ENCODE data around the gene HSPA2.

HSPA2 gene

DNA sequence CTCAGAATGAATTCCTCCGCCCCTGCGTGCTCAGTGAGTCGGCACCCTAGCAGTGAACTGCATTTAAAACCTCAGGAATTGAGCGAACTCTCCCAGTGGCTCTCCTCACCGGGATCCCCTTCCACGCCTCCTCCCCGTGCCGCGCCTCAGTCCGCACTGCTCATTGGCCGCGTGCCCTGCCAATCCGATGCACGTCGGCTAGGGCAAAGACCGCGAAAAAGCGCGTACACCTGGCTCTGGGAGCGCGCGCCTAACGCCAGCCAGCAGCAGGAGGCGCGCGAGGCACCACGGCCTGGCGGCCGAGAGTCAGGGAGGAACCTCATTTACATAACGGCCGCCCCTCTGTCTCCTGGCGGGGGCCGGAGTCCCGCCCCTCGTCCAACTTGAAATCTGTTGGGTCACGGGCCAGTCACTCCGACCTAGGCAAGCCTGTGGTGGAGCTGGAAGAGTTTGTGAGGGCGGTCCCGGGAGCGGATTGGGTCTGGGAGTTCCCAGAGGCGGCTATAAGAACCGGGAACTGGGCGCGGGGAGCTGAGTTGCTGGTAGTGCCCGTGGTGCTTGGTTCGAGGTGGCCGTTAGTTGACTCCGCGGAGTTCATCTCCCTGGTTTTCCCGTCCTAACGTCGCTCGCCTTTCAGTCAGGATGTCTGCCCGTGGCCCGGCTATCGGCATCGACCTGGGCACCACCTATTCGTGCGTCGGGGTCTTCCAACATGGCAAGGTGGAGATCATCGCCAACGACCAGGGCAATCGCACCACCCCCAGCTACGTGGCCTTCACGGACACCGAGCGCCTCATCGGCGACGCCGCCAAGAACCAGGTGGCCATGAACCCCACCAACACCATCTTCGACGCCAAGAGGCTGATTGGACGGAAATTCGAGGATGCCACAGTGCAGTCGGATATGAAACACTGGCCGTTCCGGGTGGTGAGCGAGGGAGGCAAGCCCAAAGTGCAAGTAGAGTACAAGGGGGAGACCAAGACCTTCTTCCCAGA, at the start of gene HSPA2:
TSS of gene HSPA2 (plus strand) at position 534 of the 995 bp plus-strand sequence. CDS start at position 643, 109 bp downstream.
- peak; percentile 74 to 100 (median 99) for DNase-seq

DNA sequence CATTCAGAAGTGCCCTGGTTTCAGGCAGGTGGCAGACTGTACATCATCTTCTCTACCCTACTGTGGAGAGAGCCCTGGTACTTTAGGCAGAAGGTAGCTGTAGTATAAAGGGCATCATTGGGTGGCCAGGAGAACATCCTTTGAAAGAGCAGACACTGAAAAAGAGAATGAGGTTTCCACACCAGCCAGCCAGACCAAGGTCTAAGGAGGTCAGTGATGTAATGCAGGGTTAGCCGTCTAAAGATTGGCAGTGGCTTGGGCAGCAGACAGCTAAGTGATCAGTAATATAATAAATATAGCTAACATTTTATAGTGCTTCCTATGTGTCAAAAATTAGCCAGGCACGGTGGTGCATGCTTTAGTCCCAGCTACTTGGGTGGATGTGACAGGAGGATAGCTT, 48.9 kb upstream of the HSPA2 start:
- no peak for DNase-seq

DNA sequence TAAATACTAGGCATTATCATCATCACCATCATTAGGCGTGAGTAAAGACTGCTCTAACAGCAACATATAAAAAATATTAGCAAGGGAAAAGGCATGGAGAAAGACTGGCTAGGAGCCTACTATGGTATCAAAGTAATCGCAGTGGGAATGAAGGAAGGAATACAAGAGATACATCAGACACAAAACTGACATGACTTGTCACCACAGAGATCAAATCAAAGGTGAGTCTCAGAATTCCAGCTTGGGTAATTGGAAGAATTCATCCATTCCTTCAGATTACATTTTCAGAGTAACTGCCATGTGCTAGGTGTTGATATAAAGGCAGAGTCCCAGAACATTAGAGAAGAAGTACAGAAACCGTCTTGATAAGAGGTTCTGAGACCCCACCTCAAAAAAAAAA, 47.1 kb upstream of the HSPA2 start:
- no peak for DNase-seq

DNA sequence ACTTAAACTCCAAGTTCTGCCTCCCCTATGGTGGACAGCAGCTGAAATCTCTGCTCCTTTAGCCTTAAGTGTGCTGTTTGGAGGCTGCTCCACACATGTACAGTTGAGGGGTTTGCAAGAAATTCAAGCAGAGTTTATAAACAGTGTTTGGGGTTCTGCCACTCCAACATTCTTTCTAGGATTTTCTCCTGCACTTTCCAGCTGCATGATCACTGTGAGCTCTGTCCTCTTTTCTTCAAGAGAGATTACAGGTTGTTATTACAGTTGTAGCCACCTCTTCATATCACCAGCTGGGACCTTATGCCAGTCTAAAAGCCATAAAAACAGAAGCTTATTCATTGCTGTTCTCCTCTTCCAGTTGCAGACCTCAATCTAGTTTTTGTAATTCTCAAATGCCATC, 45.3 kb upstream of the HSPA2 start:
- no peak for DNase-seq

DNA sequence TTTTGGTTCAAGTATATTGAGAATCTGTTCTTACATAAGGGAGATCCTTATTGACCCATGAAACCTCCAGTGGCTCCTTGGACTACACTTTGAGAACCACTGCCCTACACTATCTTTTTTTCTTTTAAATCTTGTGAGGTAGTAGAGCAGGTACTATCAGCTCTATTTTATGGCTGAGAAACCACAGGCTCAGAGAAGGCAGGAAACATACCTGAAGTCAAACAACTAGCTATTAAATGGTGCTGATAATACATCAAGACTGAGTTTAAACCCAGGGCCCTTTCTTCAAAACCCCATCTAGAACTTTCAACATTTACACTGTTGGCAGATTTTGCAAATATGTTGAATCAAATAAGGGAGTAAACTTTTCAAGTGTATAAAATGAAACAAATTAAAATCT, 43.8 kb upstream of the HSPA2 start:
- DNase-seq: no peak

DNA sequence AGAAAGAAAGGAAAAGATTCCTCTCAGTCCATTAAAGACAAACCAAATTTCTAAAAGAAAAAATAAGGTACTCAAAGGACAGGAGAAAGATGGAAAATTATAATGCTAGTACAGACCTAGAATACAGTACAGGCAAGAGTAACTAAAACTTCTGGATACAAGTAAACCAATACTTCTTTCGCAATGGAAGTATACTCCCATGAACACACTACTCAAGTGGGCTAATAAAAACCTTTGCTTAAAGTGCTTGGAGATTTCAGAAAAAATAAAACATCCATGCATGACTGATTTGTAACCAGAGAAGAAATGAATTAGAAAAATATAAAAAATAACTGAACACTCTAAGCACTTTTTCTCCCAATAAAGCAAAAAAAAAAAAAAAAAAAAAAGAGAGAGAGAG, 40.5 kb upstream of the HSPA2 start:
- DNase-seq: no peak

DNA sequence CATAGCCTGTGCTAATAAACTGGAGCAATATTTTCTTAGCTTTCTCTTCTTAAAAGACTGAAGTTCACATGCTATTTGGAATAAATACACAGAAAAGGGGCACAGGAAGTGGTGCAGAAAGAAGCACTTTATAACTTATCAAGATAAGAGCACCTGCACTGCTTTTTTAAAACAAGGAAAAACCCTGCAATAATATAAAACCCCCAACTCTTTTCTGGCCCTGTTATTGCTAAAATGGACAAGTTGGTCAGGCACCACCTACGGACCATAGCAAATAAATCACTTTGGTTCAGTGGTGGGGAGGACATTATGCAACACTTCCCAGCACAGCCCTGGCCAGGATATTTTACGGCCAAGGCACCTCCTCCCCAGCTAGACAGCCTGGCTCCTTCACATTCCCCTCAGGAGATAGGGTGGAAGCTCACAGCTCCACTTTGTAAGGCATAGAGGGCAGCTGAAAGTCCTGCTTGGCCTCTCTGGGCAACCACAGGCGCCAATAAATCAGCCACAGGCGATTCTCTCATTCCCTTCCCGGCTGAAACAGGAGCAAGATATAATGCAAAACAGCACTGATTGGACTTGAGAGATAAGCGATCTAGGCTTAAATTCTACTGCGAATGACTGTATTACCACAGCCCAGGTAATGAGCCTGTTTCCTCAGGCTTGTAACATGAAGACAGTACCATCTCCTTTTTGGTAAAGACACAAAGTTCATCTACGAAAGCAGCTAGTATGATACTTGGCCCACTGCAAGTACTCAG, 39.0 kb upstream of the HSPA2 start:
- peak in 4 of 56 donors; percentile 2 to 7 (median 6) for DNase-seq

DNA sequence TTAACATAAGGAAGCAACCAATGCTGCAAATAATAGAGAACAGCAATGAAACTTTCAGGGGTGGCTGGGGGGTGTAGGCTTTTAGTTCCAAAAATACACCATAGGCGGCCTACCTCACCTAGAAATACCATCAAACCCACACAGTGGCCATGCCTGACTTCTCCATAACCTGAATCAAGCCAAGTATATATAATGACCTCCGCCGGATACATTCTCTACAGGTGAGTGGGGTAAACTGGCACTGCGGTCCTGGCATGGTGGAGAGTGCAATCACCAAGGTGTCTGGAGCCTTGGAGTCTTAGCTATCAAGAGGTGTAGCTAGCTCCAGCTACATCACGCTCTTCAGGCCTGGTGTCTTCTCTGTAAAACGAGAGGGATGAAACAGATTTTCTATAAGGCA, 38.1 kb upstream of the HSPA2 start:
- DNase-seq: no peak

DNA sequence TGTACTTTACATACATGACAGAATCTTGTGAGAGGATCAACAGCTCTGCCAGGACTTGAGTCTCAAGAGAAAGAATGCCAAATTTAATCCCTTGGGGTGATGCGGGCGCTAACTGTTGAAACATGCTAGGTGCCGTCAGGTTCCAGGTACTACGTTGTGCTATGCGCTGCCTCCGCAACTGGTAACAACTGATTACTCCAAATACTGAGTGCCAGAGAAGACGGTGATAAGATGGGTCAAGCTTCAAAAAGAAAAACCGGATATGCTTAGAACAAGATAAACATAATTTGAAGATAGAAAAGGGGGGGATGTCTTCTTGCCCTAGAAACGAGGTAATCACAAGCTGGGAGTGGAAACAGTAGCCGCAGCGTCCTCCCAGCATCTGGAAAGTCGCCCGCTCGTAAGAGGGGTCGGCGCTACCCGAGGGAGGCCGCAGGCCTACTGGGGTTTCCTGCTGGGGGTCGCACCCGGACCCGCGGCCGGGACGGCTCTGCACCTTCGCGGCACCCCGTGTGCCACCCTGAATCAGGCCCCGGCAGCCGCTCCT, 37.6 kb upstream of the HSPA2 start:
- DNase-seq: peak in 5 of 56 donors; percentile 33 to 72 (median 44)

DNA sequence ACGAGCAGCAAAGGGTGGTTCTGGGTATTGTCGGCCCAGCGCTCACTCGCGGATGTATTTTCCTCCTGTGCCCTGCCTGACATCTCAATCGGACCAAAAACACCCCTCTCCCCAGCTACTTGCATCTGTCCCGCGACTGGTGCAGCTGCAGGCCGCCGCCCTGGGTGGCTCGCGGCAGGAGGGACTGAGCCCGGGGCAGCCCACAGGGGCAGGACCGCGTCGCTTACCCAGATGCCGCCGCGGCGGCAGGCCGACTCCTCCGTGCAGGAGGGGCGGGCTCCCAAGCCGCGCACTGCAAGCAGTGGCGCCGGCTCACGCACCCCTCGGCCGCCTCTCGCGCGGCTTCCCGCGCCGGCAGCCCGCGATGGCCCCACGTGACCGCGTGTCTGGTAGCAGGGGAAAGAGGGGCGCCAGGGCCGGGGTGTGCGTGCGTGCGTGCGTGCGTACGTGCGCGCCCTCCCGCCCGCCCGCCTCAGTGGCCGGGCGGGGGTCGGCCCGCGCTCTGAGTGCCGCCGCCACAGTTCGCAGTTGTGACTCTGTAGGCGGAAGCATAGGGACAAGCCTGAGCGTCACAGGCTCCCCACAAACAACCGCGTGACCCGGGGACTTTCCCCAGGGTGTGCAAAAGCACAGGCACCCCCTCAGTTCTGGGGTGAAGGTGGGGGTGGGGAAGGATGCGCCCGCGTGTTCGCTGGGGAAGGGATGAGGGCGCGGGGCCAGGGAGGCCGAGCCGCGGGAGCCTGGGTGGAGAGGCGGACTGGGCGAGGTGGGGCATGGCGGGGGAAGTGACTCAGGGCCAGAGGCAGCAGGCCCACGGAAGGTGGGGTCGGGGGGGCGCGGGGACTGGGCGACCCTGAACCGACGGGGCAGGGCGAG, 36.9 kb upstream of the HSPA2 start, which contains the start of gene ZBTB25:
TSS of gene ZBTB25 (minus strand) at position 405 of the 876 bp plus-strand sequence. CDS start 13,305 bp downstream, outside the sequence.
- DNase-seq: peak; percentile 55 to 96 (median 86)

DNA sequence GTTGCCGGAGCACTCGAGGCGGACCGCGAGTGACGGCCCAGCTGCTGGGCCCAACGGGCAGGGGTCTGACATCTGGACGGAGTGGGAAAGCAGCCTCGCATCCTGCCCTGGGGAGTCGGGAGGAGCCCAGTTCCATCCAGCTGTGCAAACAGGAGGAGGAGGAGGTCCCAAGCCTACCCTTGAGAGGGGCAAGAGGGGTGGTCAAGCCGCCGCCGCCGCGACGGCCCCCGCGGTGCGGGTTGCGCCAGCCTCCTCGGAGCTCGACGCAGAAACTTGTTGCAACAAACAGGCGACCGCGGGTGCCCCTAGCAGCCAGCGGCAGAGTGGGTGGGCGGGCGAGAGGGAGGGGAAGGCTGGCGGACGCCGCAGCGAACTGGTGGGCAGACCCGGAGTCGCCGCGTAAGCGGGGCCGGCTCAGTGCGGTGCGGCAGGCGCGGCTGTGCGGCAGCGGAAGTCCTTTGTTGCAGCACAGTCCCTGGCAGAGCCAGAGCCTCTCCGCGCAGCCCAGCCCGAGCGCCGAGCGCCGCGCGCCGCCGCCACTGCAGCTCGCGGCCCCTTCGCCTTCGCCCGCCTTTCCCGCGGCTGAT, 36.1 kb upstream of the HSPA2 start, which contains the start of gene ZBTB1:
TSS of gene ZBTB1 (plus strand) at position 461 of the 587 bp plus-strand sequence. CDS start 16,735 bp downstream, outside the sequence.
- peak in 55 of 56 donors; percentile 12 to 88 (median 73) for DNase-seq

DNA sequence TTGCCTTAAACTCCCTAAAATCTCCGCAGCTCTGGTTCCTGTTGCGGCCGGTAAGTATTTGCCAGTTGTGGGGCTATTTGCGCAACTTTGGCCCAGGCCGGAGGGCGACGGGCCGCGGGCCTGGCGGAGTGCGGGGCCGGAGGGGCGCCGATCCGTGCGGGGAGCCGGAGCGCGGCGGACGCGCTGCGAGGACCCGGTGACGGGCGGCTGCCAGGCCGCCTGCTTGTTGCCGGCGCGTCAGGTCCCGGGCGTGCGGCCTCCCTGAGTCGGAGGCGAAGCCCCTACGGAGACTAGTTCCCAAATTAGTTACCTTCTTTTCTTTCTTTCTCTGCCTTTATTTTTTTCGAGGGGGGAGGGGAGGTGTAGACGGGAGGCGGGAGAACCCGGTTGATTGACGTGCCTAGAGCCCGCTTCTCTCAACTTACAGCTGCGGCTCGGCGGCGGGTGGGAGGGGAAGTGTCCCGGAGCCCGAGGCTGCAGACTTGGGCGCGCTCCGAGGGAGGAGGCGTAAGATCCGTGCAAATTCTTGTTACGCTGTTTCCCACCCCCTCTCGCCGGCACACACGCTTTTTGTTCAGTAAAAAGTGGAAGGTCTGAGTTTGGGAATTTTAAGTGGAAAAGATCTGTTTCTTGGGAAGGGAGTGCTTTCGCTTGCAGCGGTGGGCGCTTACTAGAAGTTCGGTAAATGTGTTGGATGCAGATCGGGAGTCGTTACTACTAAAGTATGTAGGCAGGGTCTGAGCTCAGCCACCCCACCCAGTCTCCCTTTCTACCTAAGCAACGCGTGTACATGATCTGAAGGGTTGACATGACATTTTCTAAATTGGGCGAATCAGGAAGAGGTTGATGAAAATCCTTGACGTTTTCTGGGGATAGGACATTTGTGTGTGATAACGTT, 35.4 kb upstream of the HSPA2 start:
- peak in 55 of 56 donors; percentile 21 to 89 (median 75) for DNase-seq

DNA sequence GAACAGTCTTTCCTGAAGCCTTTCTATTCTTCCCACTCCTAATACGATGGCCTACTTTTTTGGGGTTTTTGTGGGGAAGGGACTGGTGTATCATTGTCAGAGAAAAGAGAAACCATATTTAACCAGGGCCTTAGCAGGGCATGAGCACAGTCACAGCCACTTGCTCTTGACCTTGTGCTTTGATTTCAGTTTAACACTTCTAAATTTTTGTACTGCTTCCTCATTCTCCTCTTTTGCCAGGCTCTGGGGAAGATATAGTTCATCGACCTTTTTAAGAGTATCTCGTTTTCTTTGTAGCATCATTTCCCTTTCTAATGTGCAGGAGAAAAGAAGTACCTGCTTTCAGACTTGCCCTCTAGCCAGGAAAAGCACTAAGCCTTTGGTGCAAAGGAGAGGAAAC, 33.8 kb upstream of the HSPA2 start:
- DNase-seq: no peak

DNA sequence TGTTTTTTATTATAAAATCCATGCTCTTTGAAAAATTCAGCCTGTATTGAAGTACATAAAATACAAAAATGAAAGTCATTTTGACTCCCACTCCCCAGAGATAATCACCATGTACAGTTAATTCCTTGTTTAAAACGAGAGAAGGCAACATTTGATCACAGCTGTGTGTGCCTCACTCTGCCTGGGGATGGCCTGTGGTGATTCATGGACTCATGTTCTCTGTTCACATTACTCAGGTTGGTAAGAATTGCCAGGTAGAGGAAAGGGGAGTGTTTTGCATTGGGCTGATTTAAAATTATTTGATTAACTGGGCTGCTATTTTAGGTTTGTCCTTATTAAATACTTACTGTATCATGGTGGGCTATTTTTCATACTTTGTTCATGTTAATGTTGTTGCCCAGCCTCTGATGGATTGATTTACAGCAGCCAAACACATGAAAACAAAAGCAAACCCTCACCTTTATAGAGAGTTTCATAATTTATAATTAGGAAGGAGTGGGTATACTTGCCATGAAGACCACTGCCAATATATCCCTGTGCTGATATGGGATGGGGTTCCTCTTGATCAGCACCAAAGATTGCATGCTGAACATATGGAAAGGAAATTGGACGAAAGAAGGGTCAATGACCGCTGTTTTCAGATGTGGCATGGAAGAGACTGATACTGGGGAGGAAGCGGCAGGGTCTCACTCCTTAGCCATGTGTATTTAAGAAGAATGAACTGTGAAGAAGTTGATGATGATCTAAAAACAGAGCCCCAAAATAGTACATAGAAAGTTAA, 33.0 kb upstream of the HSPA2 start:
- no peak for DNase-seq

DNA sequence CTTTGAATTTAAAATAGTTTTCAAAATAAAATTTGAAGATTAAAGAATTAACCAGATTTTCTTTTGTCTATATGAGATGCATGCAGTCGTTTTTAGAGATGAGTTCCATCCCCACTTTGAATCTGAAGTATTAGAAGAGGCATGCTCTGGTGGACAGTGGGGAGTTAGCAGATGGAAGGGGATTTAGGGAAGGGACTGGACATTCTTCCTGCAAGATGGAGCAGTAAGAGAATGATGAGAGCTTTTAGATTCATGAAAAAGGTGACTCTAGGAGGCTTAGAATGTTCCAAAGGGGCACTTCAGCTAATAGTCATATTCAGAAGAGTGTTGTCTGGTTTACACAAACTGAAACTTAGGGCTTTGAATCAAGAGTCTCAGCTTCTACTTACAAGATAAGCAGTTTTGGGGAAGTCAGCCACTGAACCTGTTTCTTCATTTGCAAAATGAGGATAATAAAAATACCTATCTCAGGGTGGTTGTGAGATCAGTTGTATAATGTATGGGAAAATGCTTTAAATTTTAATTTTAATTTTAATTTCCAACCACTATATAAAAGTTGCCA, 32.2 kb upstream of the HSPA2 start:
- DNase-seq: no peak

DNA sequence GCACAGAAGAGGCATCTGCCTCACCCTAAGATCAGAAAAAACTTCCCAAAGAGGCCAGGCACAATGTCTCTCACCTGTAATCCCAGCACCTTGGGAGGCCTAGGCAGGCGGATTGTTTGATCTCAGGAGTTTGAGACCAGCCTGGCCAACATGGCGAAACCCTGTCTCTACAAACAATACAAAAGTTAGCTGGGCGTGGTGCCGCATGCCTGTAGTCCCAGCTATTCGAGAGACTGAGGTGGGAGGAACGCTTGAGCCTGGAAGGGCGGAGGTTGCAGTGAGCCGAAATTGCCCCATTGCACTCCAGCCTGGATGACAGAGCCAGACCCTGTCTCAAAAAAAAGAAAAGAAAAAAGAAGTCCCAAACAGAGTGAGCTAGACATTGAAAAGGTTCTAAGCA, 31.5 kb upstream of the HSPA2 start:
- no peak for DNase-seq

DNA sequence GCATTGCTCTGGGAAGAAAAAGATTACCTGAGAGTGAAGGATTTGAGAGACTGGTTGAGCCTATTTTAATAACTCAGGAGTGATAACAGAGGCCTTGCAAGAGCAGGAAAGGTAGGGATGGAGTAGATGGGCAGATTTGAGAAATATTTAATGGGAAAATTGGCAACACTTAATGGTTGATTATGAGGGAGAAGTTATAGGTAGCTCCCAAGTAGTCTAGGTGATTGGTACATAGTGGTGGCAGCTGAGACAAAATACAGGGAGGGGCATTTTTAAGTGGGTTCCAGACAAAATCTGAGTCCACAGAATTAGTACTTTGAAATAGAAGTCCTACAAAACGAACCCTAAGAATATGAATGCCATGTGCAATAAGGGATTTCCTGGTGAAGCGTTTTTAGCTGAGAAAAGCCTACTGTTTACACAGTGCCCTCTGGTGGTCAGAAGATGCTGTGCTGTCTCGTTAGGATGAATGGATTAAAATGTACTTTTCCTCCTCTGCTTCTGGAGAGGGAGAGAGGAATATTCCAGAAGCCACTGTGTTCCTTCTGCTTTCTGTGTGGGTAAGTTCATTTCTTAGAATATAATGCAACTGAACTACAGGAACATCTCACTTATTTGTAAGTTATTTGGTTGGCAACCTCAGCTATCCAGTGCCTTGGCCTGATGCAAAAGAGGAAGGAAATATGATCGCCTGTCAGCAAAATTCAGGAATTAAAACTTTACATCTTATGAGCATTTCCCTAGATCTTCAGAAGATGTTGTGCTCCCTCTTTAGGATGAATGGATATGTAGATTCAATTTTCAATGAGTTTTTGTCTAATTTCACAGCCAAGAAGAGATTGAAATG, 29.5 kb upstream of the HSPA2 start:
- peak in 36 of 56 donors; percentile 1 to 87 (median 29) for DNase-seq

Data from amygdala (tissue), 56 donors.